K562 (cell line): ENCODE measurements around the gene CEP72. TPM values are rescaled to one million over a fixed set of nuclear protein-coding genes. Genes with fewer than 3 reads are reported as not detected.

Experiments used
- KAT8 ChIP-seq: fragments of 450-650 bp; IDR thresholded peaks from 2 replicates; pipeline ENCODE4 v1.6.1; 2016; ENCODE audit warnings: low read depth, mild to moderate bottlenecking
- LARP7 ChIP-seq: fragments of 450-650 bp; IDR thresholded peaks from 2 replicates; pipeline ENCODE4 v1.6.1; 2016
- MAFG ChIP-seq: fragments of 450-650 bp; conservative IDR thresholded peaks from 2 replicates; pipeline ENCODE4 v1.6.1; 2016; ENCODE audit warnings: missing genetic modification characterization, missing compliant biosample characterization
- MYBL2 ChIP-seq, 2 experiments: fragments of 450-650 bp in 1 of 2; sonication (generic) in 1 of 2; formaldehyde crosslinking in 1 of 2; IDR thresholded peaks; 2 replicates each; pipeline versions ENCODE4 v1.6.1 to v1.8.1; 2017 to 2022; ENCODE audit warnings: borderline replicate concordance in 1 of 2, inconsistent platforms in 1 of 2, low read depth in 1 of 2, mild to moderate bottlenecking in 1 of 2, missing genetic modification reagents in 1 of 2, moderate library complexity in 1 of 2
- NKRF ChIP-seq: fragments of 450-650 bp; IDR thresholded peaks from 2 replicates; pipeline ENCODE4 v1.6.1; 2016; ENCODE audit warnings: borderline replicate concordance
- PCBP2 ChIP-seq: fragments of 200-400 bp; formaldehyde crosslinking; IDR thresholded peaks from 2 replicates; pipeline ENCODE4 v1.6.1; 2018; ENCODE audit warnings: low read length, low read depth, mild to moderate bottlenecking, moderate library complexity; ENCODE audit not compliant: poor library complexity, severe bottlenecking
- PHB ChIP-seq: fragments of 250-450 bp; sonication (Bioruptor Pico); IDR thresholded peaks from 2 replicates; pipeline ENCODE4 v1.5.0; 2021
- PHF21A ChIP-seq: fragments of 450-650 bp; IDR thresholded peaks from 2 replicates; pipeline ENCODE4 v1.6.1; 2017; ENCODE audit warnings: low read depth, borderline replicate concordance
- SREBF2 ChIP-seq: sonication (generic); formaldehyde crosslinking; IDR thresholded peaks from 2 replicates; pipeline ENCODE4 v1.4.0; 2020; ENCODE audit warnings: mild to moderate bottlenecking, missing genetic modification reagents
- STAG1 ChIP-seq: sonication (generic); formaldehyde crosslinking; IDR thresholded peaks from 2 replicates; pipeline ENCODE4 v1.5.0; 2020; ENCODE audit warnings: missing genetic modification reagents, borderline replicate concordance
- ZNF584 ChIP-seq: fragments of 200-800 bp; sonication (Bioruptor generic); IDR thresholded peaks from 2 replicates; pipeline ENCODE4 v1.6.1; 2016; ENCODE audit warnings: low read depth, mild to moderate bottlenecking, missing genetic modification characterization, missing compliant biosample characterization
- polyA plus RNA-seq, 8 experiments: library from polyadenylated mRNA; depleted of rRNA in 4 of 8; stranded (reverse) in 5 of 8; unstranded in 3 of 8; fragments of >200 nt; fragmentation: Nextera tagmentation in 2 of 8; fragmentation: Illumina TruSeq in 1 of 8; extraction: Ambion mirVana in 2 of 8; extraction: Trizol in 1 of 8; gene quantifications; 2 replicates each; pipeline versions ENCODE4 v1.2.1 to v1.2.3, GENCODE V29; 2011 to 2014; ENCODE audit warnings: inconsistent platforms in 1 of 8, missing spikeins in 1 of 8
- total RNA-seq, 7 experiments: library from RNA; depleted of rRNA in 6 of 7; stranded (reverse); fragments of >200 nt in 6 of 7; fragmentation: Illumina TruSeq in 2 of 7; extraction: Trizol in 2 of 7; gene quantifications; 2 replicates each; pipeline versions ENCODE4 v1.2.1 to v1.2.3, GENCODE V29; 2011 to 2021; ENCODE audit warnings: low replicate concordance in 1 of 7
- TF ChIP-seq, protein P1 (sequence below): fragments of 450-650 bp; formaldehyde crosslinking; IDR thresholded peaks from 2 replicates; pipeline ENCODE4 v1.4.0; 2020; ENCODE audit warnings: mild to moderate bottlenecking, moderate library complexity
- TF ChIP-seq, protein P2 (sequence below): sonication (generic); formaldehyde crosslinking; IDR thresholded peaks from 2 replicates; pipeline ENCODE4 v1.8.0; 2023; ENCODE audit warnings: mild to moderate bottlenecking, missing genetic modification reagents
- TF ChIP-seq, protein P3 (sequence below), 2 experiments: fragments of 450-650 bp in 1 of 2; sonication (generic) in 1 of 2; formaldehyde crosslinking in 1 of 2; IDR thresholded peaks; 2 replicates each; pipeline versions ENCODE4 v1.7.1 to v1.9.0; 2016 to 2022; ENCODE audit warnings: inconsistent platforms in 1 of 2, mild to moderate bottlenecking in 1 of 2, missing genetic modification reagents in 1 of 2

The CEP72 gene
- total and polyA plus RNA-seq, 9 of the 15 experiments (the other 6 are each of a cell fraction or from before 2014, with no cell fraction given): 0.89 to 38.1 (median 14.2) TPM

- TF ChIP-seq, protein P1, sequence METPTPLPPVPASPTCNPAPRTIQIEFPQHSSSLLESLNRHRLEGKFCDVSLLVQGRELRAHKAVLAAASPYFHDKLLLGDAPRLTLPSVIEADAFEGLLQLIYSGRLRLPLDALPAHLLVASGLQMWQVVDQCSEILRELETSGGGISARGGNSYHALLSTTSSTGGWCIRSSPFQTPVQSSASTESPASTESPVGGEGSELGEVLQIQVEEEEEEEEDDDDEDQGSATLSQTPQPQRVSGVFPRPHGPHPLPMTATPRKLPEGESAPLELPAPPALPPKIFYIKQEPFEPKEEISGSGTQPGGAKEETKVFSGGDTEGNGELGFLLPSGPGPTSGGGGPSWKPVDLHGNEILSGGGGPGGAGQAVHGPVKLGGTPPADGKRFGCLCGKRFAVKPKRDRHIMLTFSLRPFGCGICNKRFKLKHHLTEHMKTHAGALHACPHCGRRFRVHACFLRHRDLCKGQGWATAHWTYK: no peak
- no peak for TF ChIP-seq MYBL2 (IDR thresholded peaks at IDR 0.05; ENCODE audit: low read depth)
- no peak for TF ChIP-seq MYBL2 (CRISPR knock-in tag; IDR thresholded peaks at IDR 0.05; ENCODE audit: borderline replicate concordance)
- TF ChIP-seq NKRF: no peak
- 0 out of 2 replicates have a peak, but pooled peaks have one; percentile 62 for TF ChIP-seq ZNF584 (CRISPR knock-in tag)
- TF ChIP-seq SREBF2 (CRISPR knock-in tag): no peak
- TF ChIP-seq, protein P2, sequence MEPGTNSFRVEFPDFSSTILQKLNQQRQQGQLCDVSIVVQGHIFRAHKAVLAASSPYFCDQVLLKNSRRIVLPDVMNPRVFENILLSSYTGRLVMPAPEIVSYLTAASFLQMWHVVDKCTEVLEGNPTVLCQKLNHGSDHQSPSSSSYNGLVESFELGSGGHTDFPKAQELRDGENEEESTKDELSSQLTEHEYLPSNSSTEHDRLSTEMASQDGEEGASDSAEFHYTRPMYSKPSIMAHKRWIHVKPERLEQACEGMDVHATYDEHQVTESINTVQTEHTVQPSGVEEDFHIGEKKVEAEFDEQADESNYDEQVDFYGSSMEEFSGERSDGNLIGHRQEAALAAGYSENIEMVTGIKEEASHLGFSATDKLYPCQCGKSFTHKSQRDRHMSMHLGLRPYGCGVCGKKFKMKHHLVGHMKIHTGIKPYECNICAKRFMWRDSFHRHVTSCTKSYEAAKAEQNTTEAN (CRISPR knock-in tag): no peak
- no peak for TF ChIP-seq PCBP2
- TF ChIP-seq PHF21A: no peak
- TF ChIP-seq STAG1 (CRISPR knock-in tag): no peak
- TF ChIP-seq PHB: no peak
- TF ChIP-seq, protein P3, sequence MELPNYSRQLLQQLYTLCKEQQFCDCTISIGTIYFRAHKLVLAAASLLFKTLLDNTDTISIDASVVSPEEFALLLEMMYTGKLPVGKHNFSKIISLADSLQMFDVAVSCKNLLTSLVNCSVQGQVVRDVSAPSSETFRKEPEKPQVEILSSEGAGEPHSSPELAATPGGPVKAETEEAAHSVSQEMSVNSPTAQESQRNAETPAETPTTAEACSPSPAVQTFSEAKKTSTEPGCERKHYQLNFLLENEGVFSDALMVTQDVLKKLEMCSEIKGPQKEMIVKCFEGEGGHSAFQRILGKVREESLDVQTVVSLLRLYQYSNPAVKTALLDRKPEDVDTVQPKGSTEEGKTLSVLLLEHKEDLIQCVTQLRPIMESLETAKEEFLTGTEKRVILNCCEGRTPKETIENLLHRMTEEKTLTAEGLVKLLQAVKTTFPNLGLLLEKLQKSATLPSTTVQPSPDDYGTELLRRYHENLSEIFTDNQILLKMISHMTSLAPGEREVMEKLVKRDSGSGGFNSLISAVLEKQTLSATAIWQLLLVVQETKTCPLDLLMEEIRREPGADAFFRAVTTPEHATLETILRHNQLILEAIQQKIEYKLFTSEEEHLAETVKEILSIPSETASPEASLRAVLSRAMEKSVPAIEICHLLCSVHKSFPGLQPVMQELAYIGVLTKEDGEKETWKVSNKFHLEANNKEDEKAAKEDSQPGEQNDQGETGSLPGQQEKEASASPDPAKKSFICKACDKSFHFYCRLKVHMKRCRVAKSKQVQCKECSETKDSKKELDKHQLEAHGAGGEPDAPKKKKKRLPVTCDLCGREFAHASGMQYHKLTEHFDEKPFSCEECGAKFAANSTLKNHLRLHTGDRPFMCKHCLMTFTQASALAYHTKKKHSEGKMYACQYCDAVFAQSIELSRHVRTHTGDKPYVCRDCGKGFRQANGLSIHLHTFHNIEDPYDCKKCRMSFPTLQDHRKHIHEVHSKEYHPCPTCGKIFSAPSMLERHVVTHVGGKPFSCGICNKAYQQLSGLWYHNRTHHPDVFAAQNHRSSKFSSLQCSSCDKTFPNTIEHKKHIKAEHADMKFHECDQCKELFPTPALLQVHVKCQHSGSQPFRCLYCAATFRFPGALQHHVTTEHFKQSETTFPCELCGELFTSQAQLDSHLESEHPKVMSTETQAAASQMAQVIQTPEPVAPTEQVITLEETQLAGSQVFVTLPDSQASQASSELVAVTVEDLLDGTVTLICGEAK (IDR thresholded peaks at IDR 0.05): no peak
- TF ChIP-seq, protein P3 (CRISPR knock-in tag; IDR thresholded peaks at IDR 0.05): no peak
- no peak for TF ChIP-seq MAFG
- TF ChIP-seq LARP7: no peak
- TF ChIP-seq KAT8: no peak
These were observed 45.4 kb downstream of the CEP72 start (continued) for GRCh38 chr5:657570-657969.
